Measurements from ENCODE around the gene KNDC1. TPM values are rescaled to one million over a fixed set of nuclear protein-coding genes. Genes with fewer than 3 reads are reported as not detected.
A peak's percentile ranks its signal among the peaks of the same experiment; 100 is the strongest.

The KNDC1 gene
- total RNA-seq, 1 donor from 2014 or later, result not detected

DNA sequence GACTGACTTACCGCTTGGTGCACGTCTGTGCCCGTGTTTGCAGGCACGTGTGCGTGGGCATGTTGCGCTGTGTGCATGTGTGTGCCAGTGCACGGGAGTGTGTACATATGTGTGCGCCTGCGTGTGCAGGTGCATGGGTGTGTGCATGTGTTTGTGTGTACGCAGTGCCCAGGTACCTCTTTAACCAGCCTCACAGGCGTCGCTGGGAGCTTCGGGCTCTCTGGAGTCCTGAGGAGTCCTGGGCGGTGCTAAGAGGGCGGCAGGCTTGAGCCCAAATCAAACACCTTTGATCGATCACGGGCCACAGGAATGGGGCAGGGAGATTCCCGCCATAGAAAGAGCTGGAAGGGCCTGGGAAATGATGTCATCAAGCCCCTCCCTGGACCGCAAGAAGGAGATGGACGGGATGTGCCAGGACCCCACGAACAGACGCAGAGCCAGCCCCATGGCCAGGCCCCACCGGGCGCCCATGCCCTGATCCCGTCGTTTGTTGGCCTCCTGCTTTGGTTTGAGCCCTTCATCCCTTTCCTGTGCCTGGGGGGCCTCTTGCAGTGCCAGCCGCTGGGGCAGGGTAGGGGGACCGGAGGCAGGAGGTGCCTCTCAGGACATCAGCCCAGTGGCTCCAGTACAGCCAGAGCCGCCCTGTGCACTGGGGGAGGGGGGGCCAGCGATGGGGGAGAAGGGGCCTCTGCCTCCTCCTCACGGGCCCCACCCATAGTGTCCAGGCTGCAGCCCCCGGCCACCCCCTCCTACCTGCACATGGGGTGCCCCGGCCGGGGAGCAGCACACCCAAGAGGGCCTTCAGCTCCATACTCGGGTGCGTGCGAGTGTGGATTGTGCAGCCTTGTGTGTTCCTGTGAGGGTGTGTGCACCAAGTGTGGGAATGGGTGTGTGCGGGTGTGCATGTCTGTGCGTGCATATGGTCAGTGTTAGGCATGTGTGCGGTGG, 5.8 kb downstream of the KNDC1 start:
- Mint-ChIP-seq H3K27me3 (ENCODE audit: unreplicated experiment) (peaks cover 15% of the 10 kb centered on the region), H3K9me3 (ENCODE audit: unreplicated experiment) (peaks cover 4% of the 10 kb centered on the region), H3K4me3 (ENCODE audit: unreplicated experiment) (no peak overlapping the region), H3K4me1 (ENCODE audit: unreplicated experiment) (no peaks in the 10 kb centered on the region), H3K36me3 (ENCODE audit: unreplicated experiment) (no peaks in the 10 kb centered on the region), H3K27ac (ENCODE audit: unreplicated experiment) (no peak overlapping the region)
- DNase-seq (ENCODE audit: extremely low spot score, unreplicated experiment), result peak; percentile 84
- TF ChIP-seq, protein P1, sequence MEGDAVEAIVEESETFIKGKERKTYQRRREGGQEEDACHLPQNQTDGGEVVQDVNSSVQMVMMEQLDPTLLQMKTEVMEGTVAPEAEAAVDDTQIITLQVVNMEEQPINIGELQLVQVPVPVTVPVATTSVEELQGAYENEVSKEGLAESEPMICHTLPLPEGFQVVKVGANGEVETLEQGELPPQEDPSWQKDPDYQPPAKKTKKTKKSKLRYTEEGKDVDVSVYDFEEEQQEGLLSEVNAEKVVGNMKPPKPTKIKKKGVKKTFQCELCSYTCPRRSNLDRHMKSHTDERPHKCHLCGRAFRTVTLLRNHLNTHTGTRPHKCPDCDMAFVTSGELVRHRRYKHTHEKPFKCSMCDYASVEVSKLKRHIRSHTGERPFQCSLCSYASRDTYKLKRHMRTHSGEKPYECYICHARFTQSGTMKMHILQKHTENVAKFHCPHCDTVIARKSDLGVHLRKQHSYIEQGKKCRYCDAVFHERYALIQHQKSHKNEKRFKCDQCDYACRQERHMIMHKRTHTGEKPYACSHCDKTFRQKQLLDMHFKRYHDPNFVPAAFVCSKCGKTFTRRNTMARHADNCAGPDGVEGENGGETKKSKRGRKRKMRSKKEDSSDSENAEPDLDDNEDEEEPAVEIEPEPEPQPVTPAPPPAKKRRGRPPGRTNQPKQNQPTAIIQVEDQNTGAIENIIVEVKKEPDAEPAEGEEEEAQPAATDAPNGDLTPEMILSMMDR (IDR thresholded peaks at IDR 0.05), result no peak

DNA sequence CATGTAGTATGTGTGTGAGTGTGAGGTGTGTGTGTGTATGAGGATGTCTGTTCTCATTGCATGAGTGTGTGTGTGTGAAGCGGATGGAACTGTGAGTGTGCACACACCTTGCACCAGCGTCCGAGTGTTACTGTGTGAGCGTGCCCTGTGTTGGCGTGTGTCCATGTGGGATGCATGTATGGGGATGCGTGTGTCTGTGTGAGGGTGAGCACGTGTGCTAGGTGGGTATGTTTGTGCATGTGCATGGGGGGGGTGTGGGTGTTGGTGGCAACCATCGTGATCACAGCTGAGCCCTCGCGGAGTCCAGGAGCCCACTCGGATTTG, 6.4 kb downstream of the KNDC1 start:
- DNase-seq (ENCODE audit: extremely low spot score, unreplicated experiment), result no peak
- Mint-ChIP-seq H3K9me3 (ENCODE audit: unreplicated experiment) (peaks cover 4% of the 10 kb centered on the region), H3K36me3 (ENCODE audit: unreplicated experiment) (no peaks in the 10 kb centered on the region), H3K27ac (ENCODE audit: unreplicated experiment) (no peak overlapping the region), H3K27me3 (ENCODE audit: unreplicated experiment) (peaks cover 10% of the 10 kb centered on the region), H3K4me3 (ENCODE audit: unreplicated experiment) (no peak overlapping the region), H3K4me1 (ENCODE audit: unreplicated experiment) (no peaks in the 10 kb centered on the region)
- TF ChIP-seq, protein P1 (IDR thresholded peaks at IDR 0.05), result no peak

DNA sequence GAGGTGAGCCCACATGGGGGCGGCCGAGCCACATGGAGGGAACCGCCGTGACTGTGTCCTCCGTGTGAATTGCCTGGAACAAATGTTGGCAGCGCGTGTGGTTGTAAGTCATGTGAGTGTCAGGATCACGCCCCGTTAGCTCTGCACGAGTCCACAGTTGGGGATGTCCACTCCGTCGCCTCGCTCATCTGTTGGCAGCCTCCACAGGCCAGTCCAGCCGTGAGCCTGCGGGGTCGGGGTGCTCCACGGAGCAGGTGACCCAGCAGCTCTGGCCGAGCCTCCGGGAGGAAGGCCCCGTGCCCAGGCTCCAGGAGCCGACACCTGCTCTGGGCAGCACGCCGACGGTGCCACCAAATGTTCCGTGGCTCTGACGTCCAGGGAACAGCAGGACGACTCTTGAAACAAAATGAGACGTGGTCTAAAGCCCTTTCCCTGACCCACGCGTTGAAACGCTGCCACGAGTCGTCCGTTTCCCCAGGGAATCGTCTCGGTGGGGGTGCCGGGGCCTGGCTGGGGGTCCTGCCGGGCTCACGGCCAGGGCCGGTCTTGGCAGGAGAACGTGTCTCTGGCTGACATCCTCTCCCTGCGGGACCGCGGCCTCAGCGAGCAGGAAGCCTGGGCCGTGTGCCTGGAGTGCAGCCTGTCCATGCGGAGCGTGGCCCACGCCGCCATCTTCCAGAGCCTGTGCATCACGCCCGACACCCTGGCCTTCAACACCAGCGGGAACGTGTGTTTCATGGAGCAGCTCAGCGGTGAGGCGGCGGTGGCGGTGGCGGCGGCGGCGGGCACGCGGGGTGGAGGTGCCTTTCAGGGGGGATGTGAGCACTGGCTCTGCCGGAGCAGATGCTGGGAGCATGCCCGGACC, 7.0 kb downstream of the KNDC1 start:
- Mint-ChIP-seq H3K9me3 (ENCODE audit: unreplicated experiment) (peaks cover 4% of the 10 kb centered on the region), H3K27me3 (ENCODE audit: unreplicated experiment) (peaks cover 11% of the 10 kb centered on the region), H3K36me3 (ENCODE audit: unreplicated experiment) (no peaks in the 10 kb centered on the region), H3K27ac (ENCODE audit: unreplicated experiment) (no peak overlapping the region), H3K4me1 (ENCODE audit: unreplicated experiment) (no peaks in the 10 kb centered on the region), H3K4me3 (ENCODE audit: unreplicated experiment) (no peak overlapping the region)
- peak; percentile 83 for DNase-seq (ENCODE audit: extremely low spot score, unreplicated experiment)
- TF ChIP-seq, protein P1 (IDR thresholded peaks at IDR 0.05), result no peak

DNA sequence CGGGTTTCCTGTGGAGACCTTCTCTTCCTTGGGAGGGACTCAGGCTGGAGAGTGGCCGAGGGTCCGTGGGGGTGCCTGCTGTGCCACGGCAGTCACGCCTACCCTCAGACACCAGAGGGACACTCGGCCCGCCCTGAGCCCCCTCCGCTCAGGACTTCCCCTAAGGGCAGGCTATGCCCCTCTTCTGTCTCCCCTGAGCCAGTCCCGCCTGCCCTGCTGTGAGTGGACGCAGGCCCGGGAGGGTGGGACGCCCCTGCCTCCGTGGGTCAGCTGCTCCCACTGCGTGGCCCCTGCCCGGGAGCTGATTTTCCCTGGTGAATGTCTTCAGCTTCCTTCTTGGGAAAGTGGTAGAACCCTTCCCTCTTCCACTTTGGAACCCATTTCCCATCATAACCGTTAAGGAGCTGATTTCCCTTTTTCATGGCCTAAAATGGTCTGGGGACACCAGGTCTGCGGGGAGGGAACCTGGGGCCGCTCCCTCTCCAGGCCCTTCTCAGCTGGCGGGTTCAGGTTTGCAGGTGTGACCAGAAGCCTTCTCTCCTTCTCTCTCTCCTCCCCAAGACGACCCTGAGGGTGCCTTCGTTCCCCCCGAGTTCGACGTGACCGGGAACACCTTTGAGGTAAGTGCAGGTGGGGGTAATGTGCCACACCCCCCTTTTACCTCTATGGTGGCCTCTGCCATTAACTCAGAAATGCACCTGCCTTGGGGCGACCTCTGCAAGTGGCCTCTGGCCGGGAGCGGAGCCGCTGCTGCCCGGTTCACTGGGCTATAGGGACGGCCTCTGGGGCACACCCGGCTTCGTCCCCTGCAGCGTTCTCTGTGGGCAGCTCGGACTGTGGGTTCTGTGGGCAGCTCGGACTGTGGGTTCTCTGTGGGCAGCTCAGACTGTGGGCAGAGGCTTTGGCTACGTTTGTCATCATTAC, 7.9 kb downstream of the KNDC1 start:
- DNase-seq (ENCODE audit: extremely low spot score, unreplicated experiment), result peak; percentile 85
- H3K4me1 Mint-ChIP-seq (ENCODE audit: unreplicated experiment), result no peaks in the 10 kb centered on the region
- TF ChIP-seq, protein P1 (IDR thresholded peaks at IDR 0.05), result no peak
- H3K27ac Mint-ChIP-seq (ENCODE audit: unreplicated experiment), result no peak overlapping the region
- H3K36me3 Mint-ChIP-seq (ENCODE audit: unreplicated experiment), result no peaks in the 10 kb centered on the region
- H3K4me3 Mint-ChIP-seq (ENCODE audit: unreplicated experiment), result no peak overlapping the region
- peaks cover 3% of the 10 kb centered on the region for H3K27me3 Mint-ChIP-seq (ENCODE audit: unreplicated experiment)
- H3K9me3 Mint-ChIP-seq (ENCODE audit: unreplicated experiment), result peaks cover 4% of the 10 kb centered on the region

All from osteocyte (in vitro differentiated cells).